HG03575 (cell line): ENCODE data around the gene TOX2.

ENCODE experiments used
- ATAC-seq: cut with Tn5 transposase; IDR thresholded peaks from one replicate; pipeline ENCODE4 v1.9.1; 2021; ENCODE audit not compliant: unreplicated experiment, insufficient number of reproducible peaks, low FRiP score; ENCODE audit errors: extremely low read depth

TOX2 gene

DNA sequence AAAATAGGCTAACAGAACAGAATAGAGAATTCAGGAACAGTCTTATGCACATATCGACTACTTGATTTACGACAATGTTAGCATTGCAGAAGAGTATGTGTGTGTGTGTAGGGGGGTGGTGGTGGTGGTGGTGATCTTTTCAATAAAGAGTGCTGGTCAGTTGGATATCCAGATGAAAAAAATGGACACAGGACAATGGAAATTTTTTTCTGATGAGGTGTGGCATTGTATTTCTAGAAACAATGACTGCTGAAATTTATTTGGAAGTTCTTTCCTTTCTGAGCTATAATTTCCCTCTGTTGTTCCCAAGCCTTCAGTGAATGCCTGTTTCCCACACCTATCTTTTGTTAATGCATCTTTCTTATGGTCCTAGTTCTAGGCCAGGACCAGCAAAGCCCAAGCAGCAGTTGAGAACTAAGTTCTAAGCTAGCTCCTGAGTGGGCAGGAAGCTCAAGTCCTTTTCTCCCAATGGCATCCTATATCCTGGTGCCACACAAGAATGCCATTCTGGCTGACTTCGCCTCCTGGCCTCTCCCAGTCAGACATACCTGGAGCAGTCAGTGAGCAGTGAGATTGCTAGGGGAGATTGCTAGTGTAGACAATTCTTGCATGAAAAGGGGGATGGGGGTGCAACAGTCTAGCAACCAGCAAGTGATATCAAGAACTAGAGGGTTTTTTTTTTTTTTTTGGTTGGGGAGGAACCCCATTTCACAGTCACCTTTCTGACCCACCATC lies 1.2 kb upstream of the TOX2 start:
- ATAC-seq, result no peak

DNA sequence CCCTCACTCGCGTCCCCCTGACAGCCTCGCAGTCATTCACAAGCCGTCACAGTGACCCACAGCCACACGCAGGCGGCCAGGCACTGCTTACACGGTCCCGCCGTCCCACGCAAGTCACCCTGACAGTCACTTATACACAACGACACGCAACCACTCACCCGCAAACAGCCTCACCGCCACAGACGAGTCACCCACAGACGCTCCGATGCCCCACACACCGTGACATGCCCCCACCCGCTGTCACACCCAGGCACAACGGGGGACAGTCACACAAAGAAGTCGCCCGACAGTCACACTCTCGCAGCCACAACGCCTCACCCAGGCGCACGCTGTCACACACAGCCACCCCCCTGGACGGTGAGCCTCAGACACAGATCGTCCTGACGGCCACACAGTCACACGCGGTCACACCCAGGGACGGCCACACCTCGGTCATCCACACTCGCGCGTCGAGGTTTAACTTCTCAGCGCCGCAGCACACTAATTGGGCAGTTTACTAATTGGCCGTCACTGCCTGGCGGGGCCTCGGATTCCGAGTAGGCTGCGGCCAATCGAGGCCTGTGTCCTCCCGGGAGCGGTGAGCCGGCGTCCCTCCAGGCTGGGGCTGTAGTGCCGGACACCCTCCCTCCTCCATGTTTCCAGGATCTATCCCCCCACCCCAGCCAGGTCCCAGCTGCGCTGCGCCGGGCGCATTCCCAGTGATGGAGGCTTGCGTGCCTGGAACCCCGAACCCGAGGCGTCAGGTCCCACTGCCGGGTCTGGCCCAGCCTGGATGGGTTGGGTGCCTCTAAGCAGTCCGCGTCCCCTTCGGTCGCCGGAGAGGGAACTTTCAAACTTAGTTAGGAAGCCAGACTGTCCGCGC lies 790 bp downstream of the TOX2 start:
- no peak for ATAC-seq

DNA sequence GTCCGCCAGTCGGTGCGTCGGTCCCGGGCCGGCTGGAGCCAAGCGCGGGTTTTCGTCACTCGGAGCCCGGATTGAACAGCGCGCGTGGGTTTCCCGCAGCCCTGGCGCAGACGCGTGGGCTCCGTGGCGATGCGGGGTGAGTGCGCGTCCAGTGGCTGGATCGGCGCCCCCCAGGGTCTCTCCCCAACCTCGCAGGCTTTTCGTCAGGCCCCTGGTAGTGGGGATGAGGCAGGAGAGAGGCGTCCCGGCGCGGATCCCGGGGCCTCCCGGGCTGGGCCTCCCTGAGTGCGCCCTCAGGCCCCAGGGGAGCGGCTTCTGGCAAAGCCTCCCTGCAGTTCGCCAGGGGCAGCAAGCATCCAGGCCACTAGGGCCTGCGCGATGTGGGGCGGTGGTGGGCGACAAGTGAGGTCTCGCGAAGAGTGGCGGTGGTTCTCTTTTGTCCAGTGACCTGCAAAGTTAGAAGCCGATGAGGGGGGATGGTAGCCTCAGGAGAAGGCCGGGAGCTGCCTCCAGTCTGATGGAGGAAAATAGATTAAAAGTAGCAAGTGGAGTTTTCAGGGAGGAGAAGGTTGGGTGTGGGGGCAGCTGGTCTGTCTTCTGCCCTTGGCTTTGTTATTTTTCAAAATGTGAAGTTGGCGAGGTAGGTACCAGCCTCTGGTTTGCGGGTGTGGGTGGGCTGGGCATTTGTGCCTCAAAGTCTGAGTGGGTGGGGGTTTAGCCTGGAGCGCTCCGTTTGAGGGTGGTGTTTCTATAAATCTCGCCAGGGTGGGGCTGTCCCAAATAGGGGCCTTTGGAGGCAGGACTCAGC lies 1.6 kb downstream of the TOX2 start:
- no peak for ATAC-seq

DNA sequence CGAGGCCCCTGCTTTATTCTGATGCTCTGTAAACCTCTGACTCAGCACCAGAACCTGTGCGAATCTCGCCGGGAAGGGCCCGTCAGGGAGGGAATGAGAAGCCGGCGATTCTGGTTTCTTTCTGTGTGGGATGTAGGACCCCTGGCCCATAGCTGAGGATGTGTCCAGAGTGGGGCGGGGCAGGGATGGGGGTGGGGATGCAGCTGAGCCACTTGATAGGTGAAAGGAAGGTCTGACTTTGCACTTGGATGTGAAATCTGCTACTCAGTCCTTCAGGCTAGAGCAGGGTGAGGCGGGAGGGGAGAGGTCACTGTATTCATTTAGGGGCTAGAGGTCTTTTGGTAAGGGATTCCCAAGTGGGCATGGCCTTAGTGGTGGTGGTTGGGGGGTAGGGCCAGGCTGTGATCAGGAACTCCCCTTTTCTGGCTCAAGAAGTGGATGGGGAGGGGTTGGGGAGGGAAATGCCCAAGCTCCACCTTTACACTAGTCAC lies 2.3 kb downstream of the TOX2 start:
- ATAC-seq, result no peak

DNA sequence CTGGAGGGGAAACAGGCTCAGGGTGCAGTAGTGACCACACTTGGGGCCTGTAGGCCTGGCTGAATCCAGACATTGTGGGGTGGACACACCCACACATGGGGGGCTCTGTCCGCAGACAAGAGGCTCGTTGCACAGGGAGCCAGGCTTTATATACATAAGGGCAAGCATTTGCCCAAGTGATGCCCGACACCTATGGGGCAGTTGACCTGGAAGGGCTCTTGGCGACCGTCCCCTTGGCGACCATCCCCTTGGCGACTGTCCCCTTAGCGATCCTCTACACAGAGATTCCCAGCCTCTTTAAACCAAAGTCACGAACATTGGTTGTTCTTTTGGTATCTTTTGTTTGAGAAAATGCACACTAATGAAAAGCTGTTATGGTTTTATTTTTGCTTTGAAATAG lies 2.7 kb downstream of the TOX2 start:
- ATAC-seq, result no peak

DNA sequence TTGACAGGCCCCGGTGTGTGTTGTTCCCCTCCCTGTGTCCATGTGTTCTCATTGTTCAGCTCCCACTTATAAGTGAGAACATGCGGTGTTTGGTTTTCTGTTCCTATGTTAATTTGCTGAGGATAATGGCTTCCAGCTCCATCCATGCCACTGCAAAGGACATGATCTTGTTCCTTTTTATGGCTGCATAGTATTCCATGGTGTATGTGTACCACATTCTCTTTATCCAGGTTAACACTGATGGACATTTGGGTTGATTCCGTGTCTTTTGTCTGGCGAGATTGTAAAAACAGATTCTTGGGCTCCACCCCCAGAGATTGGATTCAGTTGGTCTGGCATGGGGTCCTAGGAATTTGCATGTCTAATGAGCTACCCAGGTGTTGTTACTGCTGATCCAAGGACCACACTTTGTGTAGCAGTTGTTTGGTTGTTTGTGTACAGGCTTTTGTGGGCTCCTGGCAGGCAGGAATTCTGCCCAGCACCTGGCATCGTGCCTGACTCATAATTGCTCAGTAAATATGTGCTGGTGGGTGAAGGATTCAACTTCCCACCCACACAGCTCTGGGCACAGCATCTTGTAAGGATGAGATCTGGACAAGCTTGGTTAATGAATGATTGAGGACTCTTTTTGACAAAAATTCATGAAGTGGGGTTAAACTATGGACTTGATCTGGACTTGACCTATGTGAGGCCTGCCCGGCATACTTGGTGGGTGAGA lies 5.2 kb downstream of the TOX2 start:
- no peak for ATAC-seq

DNA sequence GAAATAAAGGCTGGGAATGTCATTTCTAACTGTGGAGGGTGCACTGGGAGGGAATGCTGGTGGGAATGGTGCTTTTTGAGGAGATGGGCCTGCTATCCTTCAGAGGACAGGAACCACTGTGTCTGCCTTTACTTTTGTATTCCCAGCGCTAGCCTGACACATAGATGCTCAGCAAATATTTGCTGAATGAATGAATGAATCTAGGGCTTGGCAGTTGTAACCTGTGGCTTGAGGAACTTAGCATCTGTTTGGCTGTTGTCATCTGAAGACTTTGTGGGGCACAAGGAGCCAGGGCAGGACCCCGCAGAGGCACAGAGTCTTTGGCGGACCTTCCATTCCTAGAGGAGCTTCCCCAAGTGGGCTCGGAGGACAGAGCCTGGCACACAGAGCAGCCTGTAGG lies 6.1 kb downstream of the TOX2 start:
- no peak for ATAC-seq

DNA sequence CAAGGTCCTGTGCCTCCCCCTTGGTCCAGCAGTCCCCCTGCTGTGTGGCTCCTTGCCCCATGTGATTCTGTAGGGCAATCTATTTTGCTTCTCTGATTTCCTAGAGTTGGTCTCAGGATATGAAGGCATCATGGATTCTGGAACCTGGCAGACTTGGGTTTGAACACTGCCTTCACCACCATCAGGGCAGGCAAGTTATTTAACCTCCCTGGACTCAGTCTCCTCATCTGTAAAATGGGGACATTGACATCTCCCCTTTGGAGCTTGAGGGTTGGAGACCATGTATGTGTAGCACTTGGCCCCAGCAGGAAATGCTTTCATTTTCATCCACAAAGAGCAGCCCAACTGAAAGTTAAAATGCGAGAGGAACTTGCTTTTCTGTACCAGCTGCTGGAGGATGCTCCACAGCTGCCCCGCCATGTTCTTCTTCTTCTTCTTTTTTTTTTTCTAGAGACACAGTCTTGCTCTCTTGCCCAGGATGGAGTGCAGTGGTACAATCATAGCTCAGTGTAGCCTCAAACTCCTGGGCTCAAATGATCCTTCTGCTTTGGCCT lies 6.7 kb downstream of the TOX2 start:
- ATAC-seq, result no peak

DNA sequence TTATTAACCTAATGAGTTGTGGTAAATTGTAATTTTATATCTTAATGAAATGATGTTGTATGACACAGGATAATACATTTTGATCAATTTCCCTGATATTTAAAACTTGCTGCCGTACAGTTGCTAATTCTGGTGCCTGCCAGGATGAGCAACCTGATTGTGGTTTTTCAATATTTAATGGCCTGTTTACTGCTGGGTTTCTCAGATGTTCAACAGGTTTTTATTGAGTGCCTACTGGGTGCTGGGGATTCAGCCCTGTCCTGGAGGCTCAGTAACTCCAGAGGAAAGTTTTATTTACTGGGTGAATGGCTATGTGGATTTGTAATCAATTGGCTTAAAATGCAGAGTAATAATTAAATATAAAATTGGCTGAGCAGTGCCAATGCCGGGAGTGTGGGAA lies 8.0 kb downstream of the TOX2 start:
- no peak for ATAC-seq

DNA sequence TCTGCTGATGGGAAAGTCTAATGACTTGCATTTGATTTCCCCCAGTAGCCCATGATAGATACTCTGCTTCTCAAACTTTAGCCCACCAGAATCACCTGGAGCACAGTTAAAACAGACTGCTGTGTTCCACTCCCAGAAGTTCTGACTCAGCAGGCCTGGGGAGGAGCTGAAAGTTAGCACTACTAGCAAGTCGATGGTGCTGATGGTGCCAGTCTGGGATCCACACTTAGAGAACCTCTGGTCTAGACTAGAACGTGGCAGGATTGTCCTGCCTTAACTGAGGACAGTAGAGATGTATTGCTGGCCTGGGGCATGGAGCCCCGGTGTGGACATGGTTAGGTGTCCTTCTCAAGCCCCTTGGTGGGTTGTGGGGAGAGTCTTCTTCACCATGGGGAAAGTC lies 8.7 kb downstream of the TOX2 start:
- no peak for ATAC-seq

DNA sequence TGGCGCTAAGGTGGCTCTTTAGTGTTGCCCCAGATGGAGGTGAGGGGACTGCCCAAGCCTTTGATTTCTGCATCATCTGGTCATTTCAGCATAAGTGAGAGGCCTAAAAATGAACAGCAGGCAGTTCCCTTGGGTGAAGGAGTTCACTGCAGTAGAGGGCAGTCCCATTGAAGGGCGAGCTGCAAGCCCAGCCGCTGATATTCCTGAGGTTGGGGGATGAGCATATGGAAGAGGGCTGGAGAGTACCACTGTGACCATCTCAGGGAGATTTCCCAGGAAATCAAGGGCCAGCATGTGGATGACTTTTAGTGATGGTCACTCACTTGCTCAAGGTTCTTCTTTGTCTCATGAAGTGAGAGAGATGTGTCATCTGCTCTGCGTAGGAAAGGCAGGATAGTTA lies 9.3 kb downstream of the TOX2 start:
- ATAC-seq, result no peak

DNA sequence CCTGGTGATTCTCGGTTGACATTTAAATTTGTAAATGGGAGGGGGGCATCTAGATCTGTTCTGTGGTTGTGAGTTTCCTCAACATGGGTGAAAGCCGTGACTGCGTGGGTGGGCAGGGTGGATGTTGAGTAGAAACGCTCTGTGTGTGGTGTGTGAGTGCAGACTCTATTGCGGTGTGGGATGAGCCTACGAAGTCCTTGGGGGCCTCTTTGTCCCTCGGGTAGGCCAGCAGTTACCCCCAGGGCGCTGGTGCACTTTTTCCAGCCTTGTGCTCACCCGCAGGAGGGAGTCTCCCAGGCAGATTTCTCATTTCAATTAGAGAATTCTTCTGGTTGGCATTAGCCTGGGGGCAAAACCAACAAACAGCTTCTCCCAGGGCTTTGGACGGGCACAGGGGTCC lies 10.6 kb downstream of the TOX2 start:
- no peak for ATAC-seq

DNA sequence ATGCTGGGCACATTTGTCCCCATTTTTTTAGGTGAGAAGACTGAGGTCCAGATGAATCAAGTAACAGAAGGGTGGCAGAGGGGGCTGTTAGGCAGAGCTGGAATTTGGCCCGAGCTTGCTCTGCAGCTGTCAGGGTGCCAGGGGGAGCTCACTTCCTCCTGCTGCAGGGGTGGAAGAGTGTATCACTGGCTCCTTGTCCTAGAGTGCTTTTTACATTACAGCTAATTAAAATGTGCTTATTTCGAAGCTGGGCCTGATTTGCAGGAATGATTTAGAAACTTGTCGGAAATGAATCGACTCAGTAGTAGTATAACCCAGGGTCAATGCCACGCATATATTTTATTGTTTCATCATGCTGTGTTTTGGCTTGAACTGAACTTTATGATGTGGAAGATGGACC lies 11.1 kb downstream of the TOX2 start:
- ATAC-seq, result no peak

DNA sequence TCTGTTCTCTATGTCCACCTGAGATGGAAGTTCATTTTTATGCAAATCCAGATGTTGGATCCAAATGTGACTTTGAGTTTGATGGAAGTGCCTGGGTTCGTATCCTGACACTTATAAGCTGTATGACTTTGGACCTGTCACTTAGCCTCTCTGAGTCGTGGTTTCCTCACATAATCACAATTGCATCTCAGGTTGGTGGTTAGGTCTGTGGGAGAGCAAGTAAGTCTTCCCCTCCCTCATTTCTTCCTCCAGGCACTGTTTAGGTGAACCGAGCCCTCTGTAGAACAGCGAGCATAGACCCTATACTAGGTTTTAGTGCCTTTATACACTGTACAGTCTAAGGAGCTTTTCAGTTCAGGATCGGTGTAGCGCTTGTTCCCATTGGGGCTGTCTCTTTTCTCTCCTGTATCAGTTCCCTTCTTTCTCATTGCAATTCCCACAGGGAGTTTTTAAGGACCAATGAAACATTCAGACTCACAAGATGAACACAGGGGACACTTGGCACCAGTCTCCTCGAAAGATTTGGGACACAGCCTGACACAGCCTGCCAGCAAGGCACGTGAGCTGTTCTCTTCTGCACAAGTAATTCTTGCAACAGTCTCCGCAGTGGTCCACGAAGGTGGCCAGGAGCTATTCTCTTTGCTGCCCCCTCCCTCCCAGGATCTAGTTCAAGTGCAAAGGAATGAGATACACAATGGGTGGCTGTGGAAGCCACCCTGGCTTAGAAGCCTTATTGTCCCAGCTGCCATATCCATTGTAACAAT lies 11.8 kb downstream of the TOX2 start:
- ATAC-seq, result no peak

DNA sequence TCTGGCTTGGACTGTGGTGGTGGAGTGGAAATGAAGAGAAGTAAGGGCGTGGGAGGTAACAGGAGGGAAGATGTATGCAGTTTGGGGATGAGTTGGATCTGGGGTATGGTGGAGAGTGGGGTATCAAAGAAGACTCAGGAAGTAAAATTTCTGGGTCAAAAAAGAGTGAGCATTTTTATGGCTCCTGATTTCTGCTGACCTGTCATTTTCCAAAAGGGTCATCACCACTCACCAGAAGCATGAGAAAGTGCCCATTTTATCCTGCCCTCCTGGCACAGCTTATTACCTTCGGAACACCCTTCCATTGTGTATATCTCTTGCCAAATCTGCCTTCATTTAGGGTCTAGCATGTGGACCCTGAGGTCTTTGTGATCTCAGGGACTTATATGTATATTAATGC lies 17.3 kb downstream of the TOX2 start:
- ATAC-seq, result no peak

DNA sequence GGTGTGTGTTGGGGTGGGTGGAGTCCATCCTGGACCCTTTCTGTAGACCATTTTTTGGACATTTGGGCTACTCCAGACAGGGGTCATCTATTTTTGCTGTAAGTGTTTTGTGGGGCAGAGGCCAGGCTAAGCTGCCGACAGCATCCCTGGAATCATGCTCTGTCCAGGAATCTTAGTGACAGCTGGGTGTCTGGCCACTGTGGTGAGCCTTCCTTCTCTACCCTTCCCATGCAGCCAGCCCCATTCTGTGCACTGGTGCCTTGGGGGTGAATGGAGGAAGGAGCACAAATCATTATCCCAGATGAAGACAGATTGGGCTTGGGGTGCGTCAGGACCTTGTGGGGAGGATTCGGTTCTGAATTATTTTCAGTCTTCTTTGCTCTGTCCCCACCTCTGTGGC lies 20.2 kb downstream of the TOX2 start:
- ATAC-seq, result no peak

DNA sequence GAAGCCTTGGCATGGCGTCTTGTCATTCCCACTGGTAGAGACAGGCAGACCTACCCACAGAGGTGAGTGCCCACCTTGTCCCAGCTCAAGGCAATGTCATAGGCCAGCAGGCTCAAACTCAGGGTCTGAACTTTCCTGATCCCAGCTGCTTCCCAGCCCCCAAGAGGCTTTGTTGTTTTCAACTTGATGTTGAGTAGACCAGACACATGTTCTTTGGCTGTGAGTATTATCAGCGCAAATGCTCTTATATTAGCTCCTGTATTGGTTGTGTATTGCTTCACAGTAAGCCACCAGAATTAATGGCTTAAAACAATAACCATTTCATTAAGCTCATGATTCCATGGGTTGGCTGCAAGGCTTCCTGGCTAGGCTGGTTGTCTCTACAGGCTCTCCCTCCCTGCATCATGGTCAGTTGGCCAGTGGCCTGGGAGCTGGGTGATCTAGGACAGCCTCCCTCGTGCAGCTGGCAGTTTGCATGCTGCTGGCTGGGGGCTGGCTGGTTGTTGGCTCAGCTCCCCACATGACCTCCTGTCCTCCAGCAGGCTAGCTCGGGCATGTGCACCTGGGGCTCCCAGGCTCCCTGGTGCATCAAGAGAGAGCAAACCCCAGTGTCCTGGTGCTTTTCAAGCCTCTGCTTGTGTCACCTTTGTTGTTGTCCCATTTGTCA lies 21.6 kb downstream of the TOX2 start:
- no peak for ATAC-seq

DNA sequence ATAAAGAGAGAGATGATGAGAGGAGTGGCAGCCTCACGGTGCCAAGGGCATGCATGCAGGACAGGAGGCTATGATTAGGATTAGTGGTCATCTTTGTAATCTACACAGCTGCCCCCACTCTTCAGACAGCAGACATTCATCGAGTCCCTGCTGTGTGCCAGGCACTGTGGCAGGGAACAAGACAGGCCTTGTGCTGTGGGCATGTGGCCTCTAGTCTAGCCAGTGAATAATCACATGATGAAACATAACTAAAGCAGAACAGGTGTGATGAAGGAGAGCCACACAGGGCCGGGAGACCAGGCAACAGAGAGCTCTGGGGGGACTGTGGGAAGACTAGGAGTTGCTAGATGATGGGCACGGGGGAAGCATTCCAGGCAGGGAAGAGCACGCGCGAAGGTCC lies 22.2 kb downstream of the TOX2 start:
- no peak for ATAC-seq
